HFF-Myc (cell line): Measurements from ENCODE around the gene FGF7.
"Not testable (repeated sequence)": the region's sequence is repeated elsewhere in the genome, so short reads cannot be mapped to it uniquely, and the experiment has no call there.

Experiments
- DNase-seq: peaks from one replicate; pipeline ENCODE4 v3.0.0-alpha.2; 2011; ENCODE audit warnings: low read depth; ENCODE audit errors: extremely low read depth
- H3K4me3 ChIP-seq: replicated peaks from 2 replicates; pipeline ENCODE4 v1.5.1; 2011; ENCODE audit warnings: low read depth, mild to moderate bottlenecking, control low read depth, low read length
- CTCF ChIP-seq: IDR thresholded peaks from 2 replicates; pipeline ENCODE4 v1.5.1; 2012; ENCODE audit warnings: mild to moderate bottlenecking, low read depth, low read length, control low read depth; ENCODE audit errors: missing control alignments

FGF7 gene

GRCh38 chr15:49507261-49507660 is 84.2 kb downstream of the FGF7 start:
- no peak for TF ChIP-seq CTCF
- DNase-seq: no peak
- H3K4me3 ChIP-seq: no peak overlapping the region

GRCh38 chr15:49512739-49513138 is 89.7 kb downstream of the FGF7 start:
- DNase-seq, H3K4me3 ChIP-seq: not testable (repeated sequence)

- no peak overlapping the region for H3K4me3 ChIP-seq
- DNase-seq: no peak
- TF ChIP-seq CTCF: no peak
These were observed 98.8 kb downstream of the FGF7 start for GRCh38 chr15:49521802-49522201.

- DNase-seq: no peak
- no peak overlapping the region for H3K4me3 ChIP-seq
- TF ChIP-seq CTCF: no peak
These were observed 105.2 kb downstream of the FGF7 start for GRCh38 chr15:49528289-49528688.

- no peak for TF ChIP-seq CTCF
- H3K4me3 ChIP-seq: no peak overlapping the region
- DNase-seq: no peak
These were observed 107.0 kb downstream of the FGF7 start for GRCh38 chr15:49530092-49530491.
